Naive thymus-derived CD4-positive, alpha-beta T cell (primary cell): ENCODE measurements around the gene DAPK1. TPM values are rescaled to one million over a fixed set of nuclear protein-coding genes. Genes with fewer than 3 reads are reported as not detected.
"Not testable (repeated sequence)": the region's sequence is repeated elsewhere in the genome, so short reads cannot be mapped to it uniquely, and the experiment has no call there.

Experiments
- ATAC-seq: fragments of 150-1000 bp; cut with Tn5 transposase; 2 replicates; pipeline ENCODE4 v1.10.0; 2021; ENCODE audit warnings: mild to moderate bottlenecking, moderate library complexity
- CTCF ChIA-PET: fragments of 350-600 bp; sonication (Branson Sonifier 250); formaldehyde crosslinking; loops from one replicate; lab custom pipeline; 2021; ENCODE audit warnings: antibody characterized with exemption; lab: Charles Lee
- POLR2A ChIA-PET: fragments of 350-600 bp; sonication (Branson Sonifier 250); formaldehyde crosslinking; loops from one replicate; lab custom pipeline; 2021; ENCODE audit warnings: antibody characterized with exemption, inconsistent platforms; lab: Charles Lee
- DNase-seq, 9 donors: peaks; one replicate each; pipeline versions ENCODE4 v3.0.0 to v3.0.0-alpha.2; 2020 to 2022; ENCODE audit warnings: mixed read lengths in 1 of 9
- H3K27ac ChIP-seq: one replicate; pipeline ENCODE4 v1.7.0; 2013; ENCODE audit warnings: mild to moderate bottlenecking, low read depth, low read length, moderate library complexity
- H3K27me3 ChIP-seq, 2 donors: one replicate each; pipeline ENCODE4 v1.7.0; 2013; ENCODE audit warnings: low read length in 2 of 2, mild to moderate bottlenecking in 2 of 2, moderate library complexity in 2 of 2; ENCODE audit not compliant: control insufficient read depth in 2 of 2, insufficient read depth in 2 of 2
- H3K36me3 ChIP-seq, 3 experiments: 1 replicate in 2 of 3; 2 replicates in 1 of 3; pipeline ENCODE4 v1.7.0; 2013; ENCODE audit warnings: low read length in 3 of 3, mild to moderate bottlenecking in 3 of 3, moderate library complexity in 1 of 3; ENCODE audit not compliant: insufficient read depth in 3 of 3, control insufficient read depth in 2 of 3
- H3K4me1 ChIP-seq, 2 donors: one replicate each; pipeline ENCODE4 v1.7.0; 2013; ENCODE audit warnings: low read length in 2 of 2, mild to moderate bottlenecking in 2 of 2, moderate library complexity in 1 of 2; ENCODE audit not compliant: control insufficient read depth in 2 of 2, insufficient read depth in 2 of 2
- H3K4me3 ChIP-seq: 2 replicates; pipeline ENCODE4 v1.7.0; 2013; ENCODE audit warnings: mild to moderate bottlenecking, low read length
- H3K9me3 ChIP-seq, 3 experiments: 1 replicate in 2 of 3; 2 replicates in 1 of 3; pipeline ENCODE4 v1.7.0; 2013; ENCODE audit warnings: low read length in 3 of 3; ENCODE audit not compliant: control insufficient read depth in 2 of 3
- H3K27ac Mint-ChIP-seq, 9 donors: one replicate each; pipeline ENCODE4 v1.8.0; 2020 to 2022; ENCODE audit warnings: mixed read lengths in 9 of 9, mild to moderate bottlenecking in 8 of 9, moderate library complexity in 5 of 9, inconsistent platforms in 2 of 9
- H3K27me3 Mint-ChIP-seq, 5 donors: one replicate each; pipeline ENCODE4 v1.8.0; 2021 to 2022; ENCODE audit warnings: mixed read lengths in 5 of 5, mild to moderate bottlenecking in 1 of 5
- H3K36me3 Mint-ChIP-seq, 5 donors: one replicate each; pipeline ENCODE4 v1.8.0; 2020 to 2022; ENCODE audit warnings: mixed read lengths in 5 of 5, mild to moderate bottlenecking in 3 of 5, inconsistent platforms in 1 of 5
- H3K4me1 Mint-ChIP-seq, 7 donors: one replicate each; pipeline ENCODE4 v1.8.0; 2020 to 2022; ENCODE audit warnings: mixed read lengths in 7 of 7, mild to moderate bottlenecking in 3 of 7, inconsistent platforms in 1 of 7
- H3K4me3 Mint-ChIP-seq, 10 donors: one replicate each; pipeline ENCODE4 v1.8.0; 2020 to 2022; ENCODE audit warnings: mild to moderate bottlenecking in 10 of 10, mixed read lengths in 10 of 10, moderate library complexity in 6 of 10, inconsistent platforms in 2 of 10
- H3K9me3 Mint-ChIP-seq, 11 donors: one replicate each; pipeline ENCODE4 v1.8.0; 2020 to 2022; ENCODE audit warnings: mixed read lengths in 11 of 11, mild to moderate bottlenecking in 4 of 11, inconsistent platforms in 1 of 11, moderate library complexity in 1 of 11
- intact Hi-C, 2 donors: fragments of 100-400 bp; cut with micrococcal nuclease; formaldehyde crosslinking; loops; one replicate each; pipeline ENCODE4 v1.15.1; 2023
- polyA plus RNA-seq, 2 donors: library from polyadenylated mRNA; unstranded; fragments of 300-500 nt; fragmentation: Illumina TruSeq; gene quantifications; one replicate each; pipeline ENCODE4 v1.2.3, GENCODE V29; 2021
- total RNA-seq, 6 experiments: library from RNA in 5 of 6; stranded (reverse) in 5 of 6; gene quantifications; 1 replicate in 5 of 6; 2 replicates in 1 of 6; pipeline ENCODE4 v1.2.3 and lab custom pipeline; 2021 to 2026

The DAPK1 gene
- total and polyA plus RNA-seq, 7 experiments from 2014 or later: 0.20 to 44.8 (median 1.9) TPM

DNA sequence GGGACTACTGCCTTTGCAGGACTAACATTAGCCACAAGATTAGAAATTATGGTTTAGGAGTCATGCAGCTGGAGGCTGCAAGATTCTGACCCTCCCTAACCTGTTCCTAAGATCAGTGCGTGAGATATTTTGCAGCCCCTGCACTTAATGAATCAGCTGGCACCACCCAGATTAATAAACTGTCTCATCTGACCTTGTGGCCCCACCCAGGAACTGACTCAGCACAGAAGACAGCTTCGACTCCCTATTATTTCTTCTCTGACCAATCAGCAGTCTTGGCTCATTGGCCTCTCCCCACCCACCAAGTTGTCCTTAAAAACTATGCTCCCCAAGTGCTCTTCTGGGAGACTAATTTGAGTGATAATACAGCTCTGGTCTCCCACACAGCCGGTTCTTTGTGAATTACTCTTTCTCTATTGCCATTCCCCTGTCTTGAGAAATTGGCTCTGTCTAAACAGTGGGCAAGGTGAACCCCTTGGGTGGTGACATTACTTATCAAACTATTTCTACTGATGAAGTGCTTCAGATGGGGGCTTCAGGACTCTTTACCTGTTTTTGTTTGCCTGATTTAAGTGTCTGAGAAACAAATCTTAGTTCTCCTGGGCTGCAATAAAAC, 245.3 kb downstream of the DAPK1 start:
- Mint-ChIP-seq H3K4me1 (peaks cover 2 to 21% (median 14%) of the 10 kb centered on the region in 7 donors), H3K27me3 (peaks cover 0 to 26% (median 5%) of the 10 kb centered on the region in 5 donors), H3K27ac (no peak overlapping the region), H3K9me3 (peaks cover 0 to 18% (median 8%) of the 10 kb centered on the region in 11 donors), H3K36me3 (peaks cover 0 to 4% (median 0%) of the 10 kb centered on the region in 5 donors), H3K4me3 (no peak overlapping the region)
- Histone ChIP-seq H3K27ac (no peak overlapping the region), H3K4me1 (no peaks in the 10 kb centered on the region), H3K36me3 (no peaks in the 10 kb centered on the region), H3K9me3 (peaks cover 0 to 8% (median 0%) of the 10 kb centered on the region in 3 experiments), H3K27me3 (no peaks in the 10 kb centered on the region), H3K4me3 (no peak overlapping the region)
- POLR2A ChIA-PET: no interaction called here
- CTCF ChIA-PET: no interaction called here
- intact Hi-C loops: no loop called here
- DNase-seq (no peak), ATAC-seq (no peak)

DNA sequence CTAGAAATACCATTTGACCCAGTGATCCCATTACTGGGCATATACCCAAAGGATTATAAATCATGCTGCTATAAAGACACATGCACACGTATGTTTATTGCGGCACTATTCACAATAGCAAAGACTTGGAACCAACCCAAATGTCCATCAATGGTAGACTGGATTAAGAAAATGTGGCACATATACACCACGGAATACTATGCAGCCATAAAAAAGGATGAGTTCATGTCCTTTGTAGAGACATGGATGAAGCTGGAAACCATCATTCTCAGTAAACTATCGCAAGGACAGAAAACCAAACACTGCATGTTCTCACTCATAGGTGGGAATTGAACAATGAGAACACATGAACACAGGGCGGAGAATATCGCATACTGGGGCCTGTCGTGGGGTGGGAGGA, 246.6 kb downstream of the DAPK1 start:
- H3K9me3 ChIP-seq, intact Hi-C loops, ATAC-seq, H3K27ac ChIP-seq, H3K36me3 Mint-ChIP-seq, H3K4me3 ChIP-seq, H3K27ac Mint-ChIP-seq, POLR2A ChIA-PET, H3K4me3 Mint-ChIP-seq, H3K4me1 ChIP-seq, CTCF ChIA-PET, H3K36me3 ChIP-seq, H3K27me3 ChIP-seq, DNase-seq: not testable (repeated sequence)
- H3K9me3 Mint-ChIP-seq: peaks cover 0 to 18% (median 8%) of the 10 kb centered on the region in 11 donors
- peaks cover 2 to 21% (median 14%) of the 10 kb centered on the region in 7 donors for H3K4me1 Mint-ChIP-seq
- peaks cover 0 to 30% (median 8%) of the 10 kb centered on the region in 5 donors for H3K27me3 Mint-ChIP-seq

DNA sequence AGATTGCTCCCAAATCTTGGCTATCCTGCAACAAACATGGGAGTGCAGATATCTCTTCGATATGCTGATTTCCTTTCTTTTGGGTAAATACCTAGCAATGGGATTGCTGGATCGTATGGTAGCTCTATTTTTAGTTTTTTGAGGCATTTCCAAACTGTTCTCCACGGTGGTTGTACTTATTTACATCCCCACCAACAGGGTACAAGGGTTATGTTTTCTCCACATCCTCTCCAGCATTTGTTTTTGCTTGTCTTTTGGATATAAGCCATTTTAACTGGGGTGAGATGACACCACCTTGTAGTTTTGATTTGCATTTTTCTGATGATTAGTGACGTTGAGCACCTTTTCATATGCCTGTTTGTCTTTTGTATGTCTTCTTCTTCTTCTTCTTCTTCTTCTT, 248.5 kb downstream of the DAPK1 start:
- peaks cover 3 to 17% (median 9%) of the 10 kb centered on the region in 7 donors for H3K4me1 Mint-ChIP-seq
- intact Hi-C loops: no loop called here
- no peak overlapping the region for H3K4me3 ChIP-seq

DNA sequence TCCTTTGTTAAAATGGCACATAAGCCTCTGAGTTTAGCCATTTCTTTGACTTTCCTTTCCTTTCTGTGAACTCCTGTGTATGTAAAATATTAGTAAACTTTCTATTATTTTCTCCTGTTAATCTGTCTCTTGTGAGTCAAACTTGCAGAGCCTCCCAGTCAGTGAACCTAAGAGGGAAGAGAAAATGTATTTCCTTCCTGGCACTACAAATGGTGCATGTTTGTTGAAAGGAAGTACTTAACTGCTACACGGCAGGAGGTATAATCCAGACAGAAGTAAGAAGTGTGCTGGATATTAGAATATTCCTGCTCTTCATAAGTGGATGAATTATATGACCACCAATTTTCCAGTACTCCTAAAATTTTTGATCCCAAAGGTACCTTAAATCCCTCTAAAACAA, 251.2 kb downstream of the DAPK1 start:
- Mint-ChIP-seq H3K36me3 (peaks cover 0 to 6% (median 0%) of the 10 kb centered on the region in 5 donors), H3K9me3 (peaks cover 0 to 13% (median 7%) of the 10 kb centered on the region in 11 donors), H3K4me3 (no peak overlapping the region), H3K4me1 (peaks cover 0 to 4% (median 0%) of the 10 kb centered on the region in 7 donors), H3K27ac (no peak overlapping the region), H3K27me3 (peaks cover 0 to 13% (median 8%) of the 10 kb centered on the region in 5 donors)
- intact Hi-C loops: no loop called here
- Histone ChIP-seq H3K4me3 (no peak overlapping the region), H3K27ac (no peak overlapping the region), H3K36me3 (no peaks in the 10 kb centered on the region), H3K9me3 (peaks cover 0 to 3% (median 0%) of the 10 kb centered on the region in 3 experiments), H3K4me1 (no peaks in the 10 kb centered on the region), H3K27me3 (no peaks in the 10 kb centered on the region)
- no peak for ATAC-seq
- POLR2A ChIA-PET: no interaction called here
- CTCF ChIA-PET: no interaction called here
- DNase-seq: no peak

More for the DNA sequence above, 248.5 kb downstream of the DAPK1 start:
- H3K4me1 ChIP-seq: no peaks in the 10 kb centered on the region
- no peak overlapping the region for H3K27ac ChIP-seq
- DNase-seq (no peak), ATAC-seq (no peak)
- Mint-ChIP-seq H3K27me3 (peaks cover 0 to 17% (median 5%) of the 10 kb centered on the region in 5 donors), H3K27ac (no peak overlapping the region), H3K9me3 (peaks cover 0 to 18% (median 8%) of the 10 kb centered on the region in 11 donors), H3K4me3 (no peak overlapping the region), H3K36me3 (peaks cover 0 to 4% (median 0%) of the 10 kb centered on the region in 5 donors)
- ChIA-PET CTCF (no interaction called here), POLR2A (no interaction called here)
- peaks cover 0 to 8% (median 0%) of the 10 kb centered on the region in 3 experiments for H3K9me3 ChIP-seq
- H3K27me3 ChIP-seq: no peaks in the 10 kb centered on the region
- H3K36me3 ChIP-seq: no peaks in the 10 kb centered on the region

DNA sequence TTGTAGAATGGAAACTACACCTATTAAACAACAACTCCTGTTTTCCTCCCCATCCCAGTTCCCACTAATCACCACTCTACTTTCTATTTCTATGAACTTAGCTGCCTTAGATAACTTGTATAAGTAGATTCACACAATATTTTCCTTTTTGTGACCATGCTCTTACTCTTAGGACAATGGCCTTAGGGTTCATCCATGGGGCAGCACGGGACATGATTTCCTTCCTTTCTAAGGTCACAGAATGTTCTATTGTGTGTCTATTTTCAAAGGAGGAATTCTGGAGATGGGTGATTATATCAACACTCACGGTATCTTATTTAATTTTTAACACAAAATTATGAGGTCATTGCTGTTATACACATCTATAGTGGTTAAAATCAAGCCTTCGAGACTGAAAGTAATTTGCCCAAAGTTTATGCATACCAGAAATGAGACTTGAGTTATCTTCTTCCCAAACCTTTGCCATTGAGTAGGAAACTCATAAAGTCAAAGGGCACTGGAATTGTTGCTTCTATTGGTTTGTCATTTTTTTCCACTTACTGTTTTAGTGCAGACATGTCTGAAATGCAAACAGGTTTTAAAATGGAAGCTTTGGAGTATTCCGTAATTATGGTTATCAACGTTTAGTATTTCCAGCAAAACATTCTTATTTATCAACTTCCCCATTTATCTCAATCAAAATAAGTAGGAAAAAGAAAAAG, 251.8 kb downstream of the DAPK1 start:
- Histone ChIP-seq H3K27ac (no peak overlapping the region), H3K36me3 (no peaks in the 10 kb centered on the region), H3K4me1 (no peaks in the 10 kb centered on the region), H3K27me3 (no peaks in the 10 kb centered on the region), H3K9me3 (peaks cover 0 to 3% (median 0%) of the 10 kb centered on the region in 3 experiments), H3K4me3 (no peak overlapping the region)
- peaks cover 0 to 12% (median 7%) of the 10 kb centered on the region in 11 donors for H3K9me3 Mint-ChIP-seq
- no peak overlapping the region for H3K4me3 Mint-ChIP-seq
- no peak for ATAC-seq
- intact Hi-C loops: no loop called here
- ChIA-PET POLR2A (no interaction called here), CTCF (no interaction called here)
- H3K27me3 Mint-ChIP-seq: peaks cover 0 to 13% (median 8%) of the 10 kb centered on the region in 5 donors
- peaks cover 0 to 6% (median 0%) of the 10 kb centered on the region in 5 donors for H3K36me3 Mint-ChIP-seq
- DNase-seq: no peak
- H3K27ac Mint-ChIP-seq: no peak overlapping the region
- H3K4me1 Mint-ChIP-seq: peaks cover 0 to 4% (median 0%) of the 10 kb centered on the region in 7 donors

DNA sequence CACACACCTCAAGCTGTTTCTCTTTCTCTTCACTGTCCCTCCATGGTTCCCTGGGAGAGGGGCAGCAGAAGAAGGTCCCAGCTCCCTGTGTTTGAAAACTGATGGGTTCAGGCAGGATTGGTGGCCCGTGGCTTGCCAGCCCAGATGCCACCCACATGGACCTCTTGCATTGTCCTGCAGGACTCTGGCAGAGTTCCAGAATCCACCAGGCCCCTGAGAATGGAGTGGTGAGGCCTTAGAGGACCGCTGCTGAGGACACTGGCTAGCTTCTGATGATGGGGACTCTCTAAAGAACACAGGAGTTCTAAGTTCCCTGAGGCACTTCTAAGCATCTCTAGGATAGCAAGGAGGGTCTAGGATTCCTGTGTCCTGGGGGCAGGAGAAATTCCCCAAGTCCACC, 253.1 kb downstream of the DAPK1 start:
- Mint-ChIP-seq H3K4me3 (no peak overlapping the region), H3K9me3 (peaks cover 0 to 16% (median 8%) of the 10 kb centered on the region in 11 donors), H3K27ac (no peak overlapping the region), H3K36me3 (peaks cover 0 to 6% (median 0%) of the 10 kb centered on the region in 5 donors), H3K27me3 (peaks cover 0 to 13% (median 8%) of the 10 kb centered on the region in 5 donors), H3K4me1 (peaks cover 0 to 4% (median 0%) of the 10 kb centered on the region in 7 donors)
- Histone ChIP-seq H3K4me1 (no peaks in the 10 kb centered on the region), H3K4me3 (no peak overlapping the region), H3K9me3 (peaks cover 0 to 3% (median 0%) of the 10 kb centered on the region in 3 experiments), H3K27ac (no peak overlapping the region), H3K36me3 (no peaks in the 10 kb centered on the region), H3K27me3 (no peaks in the 10 kb centered on the region)
- ChIA-PET CTCF (interaction anchor here (0.7 kb wide), 1 partner anchor 1474 kb away, joined by 3 read pairs; no protein-coding TSS in a partner anchor), POLR2A (no interaction called here)
- ATAC-seq: no peak
- no peak for DNase-seq
- intact Hi-C loops: no loop called here
